ENCODE data around the gene FBN1.

GRCh38 chr15:48411971-48412591 lies 233.4 kb downstream of the FBN1 start:
- TF ChIP-seq CTCF (IDR thresholded peaks at IDR 0.05; ENCODE audit: low read length) = no peak
- no peak for TF ChIP-seq EZH2phosphoT487 (IDR thresholded peaks at IDR 0.05; ENCODE audit: low read length)
- no peak for TF ChIP-seq EZH2 (optimal IDR thresholded peaks at IDR 0.05; ENCODE audit: low read depth, low read length)

All from MM.1S (cell line).